Measurements from ENCODE around the gene HERPUD2.

DNA sequence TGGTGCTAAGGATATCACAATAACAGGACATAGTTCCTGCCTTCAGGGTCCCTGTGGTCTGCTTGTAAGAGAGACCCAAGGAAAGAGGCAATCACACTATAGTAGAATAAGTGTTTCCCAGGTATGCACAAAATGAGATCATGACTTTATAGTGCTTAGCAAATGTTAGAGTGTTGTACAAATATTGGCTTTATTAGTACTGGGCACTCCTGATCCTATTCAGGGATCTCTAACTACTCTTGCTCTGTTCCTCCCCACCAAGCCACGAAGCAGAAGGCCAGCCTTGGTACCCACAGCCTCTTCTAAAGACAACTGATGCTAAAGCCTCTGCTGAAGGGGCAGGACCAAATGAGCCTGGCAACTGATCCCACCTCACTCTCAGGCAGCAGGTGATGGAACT lies 75.1 kb downstream of the HERPUD2 start:
- TF ChIP-seq, protein P1, sequence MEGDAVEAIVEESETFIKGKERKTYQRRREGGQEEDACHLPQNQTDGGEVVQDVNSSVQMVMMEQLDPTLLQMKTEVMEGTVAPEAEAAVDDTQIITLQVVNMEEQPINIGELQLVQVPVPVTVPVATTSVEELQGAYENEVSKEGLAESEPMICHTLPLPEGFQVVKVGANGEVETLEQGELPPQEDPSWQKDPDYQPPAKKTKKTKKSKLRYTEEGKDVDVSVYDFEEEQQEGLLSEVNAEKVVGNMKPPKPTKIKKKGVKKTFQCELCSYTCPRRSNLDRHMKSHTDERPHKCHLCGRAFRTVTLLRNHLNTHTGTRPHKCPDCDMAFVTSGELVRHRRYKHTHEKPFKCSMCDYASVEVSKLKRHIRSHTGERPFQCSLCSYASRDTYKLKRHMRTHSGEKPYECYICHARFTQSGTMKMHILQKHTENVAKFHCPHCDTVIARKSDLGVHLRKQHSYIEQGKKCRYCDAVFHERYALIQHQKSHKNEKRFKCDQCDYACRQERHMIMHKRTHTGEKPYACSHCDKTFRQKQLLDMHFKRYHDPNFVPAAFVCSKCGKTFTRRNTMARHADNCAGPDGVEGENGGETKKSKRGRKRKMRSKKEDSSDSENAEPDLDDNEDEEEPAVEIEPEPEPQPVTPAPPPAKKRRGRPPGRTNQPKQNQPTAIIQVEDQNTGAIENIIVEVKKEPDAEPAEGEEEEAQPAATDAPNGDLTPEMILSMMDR (IDR thresholded peaks at IDR 0.05) = no peak
- no peak for TF ChIP-seq POLR2AphosphoS5 (IDR thresholded peaks at IDR 0.05)

All from transverse colon (tissue), 4 donors.